HG03159 (cell line): Measurements from ENCODE around the gene ARL5A.
"Not testable (repeated sequence)": the region's sequence is repeated elsewhere in the genome, so short reads cannot be mapped to it uniquely, and the experiment has no call there.

Experiments used
- ATAC-seq: cut with Tn5 transposase; IDR thresholded peaks from one replicate; pipeline ENCODE4 v1.9.1; 2021; ENCODE audit warnings: mild to moderate bottlenecking, moderate library complexity; ENCODE audit not compliant: unreplicated experiment

Gene ARL5A, protein sequence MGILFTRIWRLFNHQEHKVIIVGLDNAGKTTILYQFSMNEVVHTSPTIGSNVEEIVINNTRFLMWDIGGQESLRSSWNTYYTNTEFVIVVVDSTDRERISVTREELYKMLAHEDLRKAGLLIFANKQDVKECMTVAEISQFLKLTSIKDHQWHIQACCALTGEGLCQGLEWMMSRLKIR

DNA sequence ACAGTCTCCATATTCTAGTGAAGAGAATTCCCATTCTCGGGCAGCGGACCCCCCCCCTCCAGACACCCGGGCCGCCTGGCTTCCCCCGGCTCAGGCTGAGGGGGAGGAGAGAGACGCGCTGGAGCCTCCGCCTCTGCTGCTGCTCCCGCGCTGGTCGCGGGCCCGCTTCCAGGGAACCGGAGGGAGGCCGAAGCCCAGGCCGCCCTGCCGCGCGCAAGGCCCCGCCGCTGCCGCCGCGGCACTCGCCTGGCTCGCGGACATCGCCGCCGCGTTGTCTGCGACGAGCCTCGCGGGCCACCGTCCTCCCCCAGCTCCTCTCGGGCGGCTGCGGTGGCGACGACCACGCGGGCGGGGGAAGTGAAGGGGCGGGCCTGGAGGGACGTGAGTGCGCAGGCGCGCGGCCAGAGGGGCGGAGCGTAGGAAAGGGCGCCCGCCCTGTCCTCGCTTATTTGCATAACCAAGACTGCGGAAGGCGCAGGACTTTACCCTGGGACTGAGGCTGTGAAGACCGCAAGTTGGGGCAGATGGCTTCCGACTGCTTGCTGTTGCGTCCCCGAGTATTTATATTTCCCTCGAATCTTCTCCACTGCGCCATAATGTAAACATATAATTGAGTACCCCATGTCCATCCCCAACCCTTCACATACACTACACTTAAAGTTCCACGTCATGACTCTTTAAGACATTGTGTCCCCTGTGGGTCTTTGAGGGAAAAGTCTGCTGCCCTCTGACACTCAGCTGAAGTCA is at the start of gene ARL5A:
Gene ARL5A, minus strand, starts transcription at position 279 of the 747 bp plus-strand sequence. Its CDS starts 245 bp downstream, at position 34.
- ATAC-seq: peak; percentile 94

DNA sequence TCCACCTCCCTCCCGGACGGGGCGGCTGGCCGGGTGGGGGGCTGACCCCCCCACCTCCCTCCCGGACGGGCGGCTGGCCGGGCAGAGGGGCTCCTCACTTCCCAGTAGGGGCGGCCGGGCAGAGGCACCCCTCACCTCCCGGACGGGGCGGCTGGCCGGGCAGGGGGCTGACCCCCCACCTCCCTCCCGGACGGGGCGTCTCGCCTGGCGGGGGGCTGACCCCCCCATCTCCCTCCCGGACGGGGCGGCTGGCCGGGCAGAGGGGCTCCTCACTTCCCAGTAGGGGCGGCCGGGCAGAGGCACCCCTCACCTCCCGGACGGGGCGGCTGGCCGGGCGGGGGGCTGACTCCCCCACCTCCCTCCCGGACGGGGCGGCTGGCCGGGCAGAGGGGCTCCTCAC is 47.4 kb upstream of the ARL5A start:
- ATAC-seq: not testable (repeated sequence)

DNA sequence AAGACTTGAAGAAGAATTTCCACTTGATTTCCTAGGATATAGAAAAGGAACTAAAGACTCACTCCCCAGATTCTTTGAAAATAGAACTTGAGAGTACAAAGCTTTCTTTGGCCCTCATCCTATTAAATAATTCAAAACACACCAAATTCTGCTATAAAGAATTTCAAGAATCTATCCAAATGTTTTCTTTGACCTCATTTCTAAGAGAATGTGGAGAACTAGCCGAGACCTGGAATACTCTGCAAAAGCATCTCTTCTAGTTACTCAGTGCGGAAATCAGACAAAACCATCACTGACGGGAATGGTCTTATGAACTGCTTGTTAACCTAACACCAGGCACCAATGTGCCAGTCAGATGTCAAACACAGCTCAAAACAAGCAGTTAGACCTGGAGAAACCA is 44.2 kb upstream of the ARL5A start:
- no peak for ATAC-seq

DNA sequence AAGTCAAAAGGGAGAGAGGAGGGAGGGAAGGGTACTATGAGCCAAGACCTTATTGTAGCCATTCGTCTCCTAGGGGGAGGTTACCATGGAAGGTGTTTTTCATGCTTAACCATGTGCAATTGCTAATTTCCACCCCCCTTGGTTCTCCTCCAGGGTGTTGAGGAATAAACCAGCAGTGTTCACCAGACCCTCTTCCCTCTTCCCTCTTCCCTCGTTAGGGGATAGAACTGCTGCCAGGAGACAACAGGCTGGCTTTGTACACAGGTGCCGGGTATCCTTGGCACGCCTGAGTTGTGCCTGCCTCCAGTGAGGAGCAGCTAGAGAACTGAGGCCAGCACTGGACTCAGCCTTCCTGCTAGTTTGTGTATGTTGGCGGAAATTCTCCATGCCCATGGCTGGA is 41.1 kb upstream of the ARL5A start:
- no peak for ATAC-seq

DNA sequence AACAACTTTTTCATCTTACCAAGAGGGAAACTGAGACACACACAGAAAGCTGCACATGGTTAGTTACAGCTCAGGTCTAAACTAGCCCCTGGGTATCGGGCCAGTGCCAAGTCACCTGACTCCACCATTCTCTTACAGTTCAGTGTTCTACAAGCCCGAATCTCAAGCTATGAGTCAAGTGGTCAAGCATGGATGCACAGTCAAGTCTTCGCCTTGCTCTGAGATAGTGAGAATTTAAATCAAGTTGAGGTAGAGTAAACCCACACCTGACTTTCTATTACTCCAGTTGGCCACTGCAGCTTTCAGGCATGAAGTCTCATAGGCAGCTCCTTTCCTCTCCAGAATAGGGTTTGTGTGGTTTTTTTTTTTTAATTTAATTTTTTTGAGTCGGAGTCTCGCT is 34.5 kb upstream of the ARL5A start:
- ATAC-seq: peak; percentile 100

DNA sequence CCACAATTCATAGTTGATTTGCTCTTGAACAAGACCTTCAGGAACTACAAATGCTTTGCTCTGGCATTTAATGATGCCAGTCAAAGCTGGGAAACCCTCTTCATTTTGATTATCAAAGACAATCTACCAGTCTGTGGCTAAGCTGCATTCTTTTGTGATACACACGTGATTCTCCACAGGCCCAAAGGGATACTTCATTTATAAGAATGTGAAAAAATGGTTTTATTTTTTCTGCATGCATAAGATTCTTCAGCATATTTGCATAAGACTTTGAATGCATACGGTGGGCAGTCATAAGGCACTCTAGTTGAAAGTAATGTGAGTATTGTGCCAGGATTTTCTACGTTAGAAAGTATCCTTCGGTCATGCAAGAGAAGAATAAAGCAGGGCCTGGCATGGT is 33.0 kb upstream of the ARL5A start:
- no peak for ATAC-seq

DNA sequence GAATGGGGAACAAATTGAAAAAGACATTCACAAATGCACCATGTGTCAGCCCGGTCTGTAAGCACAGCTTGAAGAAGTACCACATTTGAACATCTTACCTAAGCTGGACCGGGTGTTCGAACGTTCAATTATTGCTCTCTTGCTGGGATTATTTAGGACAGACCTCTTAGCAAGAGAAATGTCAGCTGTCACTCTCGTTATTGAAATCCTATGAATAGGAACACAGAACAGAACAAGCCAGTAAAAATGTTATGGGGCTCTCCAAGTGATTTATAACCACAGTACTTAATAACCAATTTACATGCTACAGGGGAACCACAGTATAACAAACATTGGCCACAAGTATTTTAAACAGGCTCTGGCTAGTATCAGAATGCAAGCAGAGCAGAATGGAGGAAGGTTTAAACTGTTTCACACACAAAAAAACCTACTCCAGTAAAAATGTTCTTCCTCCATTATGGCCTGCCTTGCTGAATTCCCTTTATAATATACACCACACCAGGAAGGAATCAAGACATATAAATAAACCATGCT is 32.5 kb upstream of the ARL5A start:
- no peak for ATAC-seq

DNA sequence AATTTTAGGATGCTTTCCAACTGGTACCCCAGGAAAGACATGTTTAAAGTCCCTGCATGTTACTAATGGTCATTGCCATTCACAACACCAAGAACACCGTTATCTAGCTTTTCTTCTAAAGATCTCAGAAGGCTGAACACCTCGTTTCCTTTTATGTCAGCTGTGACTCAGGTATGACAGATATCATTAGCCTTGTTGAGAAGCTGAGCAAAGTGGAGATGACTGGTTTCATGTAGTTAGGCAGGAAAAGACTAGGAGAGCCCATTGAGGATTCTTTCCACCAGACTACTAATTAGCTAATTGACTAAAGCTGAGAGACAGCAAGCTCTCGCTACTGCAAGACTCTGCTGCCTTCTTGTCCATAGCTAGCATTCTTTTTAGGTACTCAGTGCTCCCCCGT is 32.0 kb upstream of the ARL5A start:
- ATAC-seq: no peak

DNA sequence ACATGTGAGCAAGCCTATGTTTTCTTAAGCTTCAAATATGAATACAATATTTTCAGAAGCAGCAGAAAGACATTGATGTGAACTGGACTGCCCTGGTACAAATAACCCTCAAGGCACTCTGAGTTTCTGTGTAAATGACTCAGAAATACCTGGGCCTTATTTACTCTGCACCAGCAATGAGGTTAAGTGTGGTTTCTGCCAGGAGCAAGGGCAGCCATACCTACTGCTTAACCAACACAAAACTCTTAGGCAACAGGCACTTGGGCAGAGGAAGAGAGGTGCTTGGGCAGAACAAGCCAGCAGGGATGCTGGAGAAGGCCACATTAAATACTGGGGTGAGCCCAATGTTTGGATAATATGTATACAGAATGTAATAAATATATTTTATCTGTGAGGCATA is 29.4 kb upstream of the ARL5A start:
- ATAC-seq: no peak

DNA sequence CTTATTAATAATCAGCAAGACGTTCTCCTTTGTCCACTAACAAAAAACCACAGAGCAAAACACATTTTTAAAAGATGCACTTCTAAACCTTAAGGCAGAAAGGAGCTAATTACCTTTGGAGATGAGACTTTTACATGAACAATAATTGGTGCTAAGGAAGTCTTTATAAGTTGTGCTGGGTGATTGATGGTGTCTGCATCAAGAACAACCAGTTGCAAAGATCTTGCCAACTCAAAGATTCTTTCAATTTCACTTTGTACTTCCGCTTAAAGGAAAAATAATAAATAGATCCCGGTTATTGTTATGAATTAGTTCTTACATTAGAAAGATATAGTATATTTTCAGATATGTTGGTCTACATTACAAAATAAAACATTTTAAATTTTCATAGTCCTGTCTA is 26.9 kb upstream of the ARL5A start:
- ATAC-seq: no peak

DNA sequence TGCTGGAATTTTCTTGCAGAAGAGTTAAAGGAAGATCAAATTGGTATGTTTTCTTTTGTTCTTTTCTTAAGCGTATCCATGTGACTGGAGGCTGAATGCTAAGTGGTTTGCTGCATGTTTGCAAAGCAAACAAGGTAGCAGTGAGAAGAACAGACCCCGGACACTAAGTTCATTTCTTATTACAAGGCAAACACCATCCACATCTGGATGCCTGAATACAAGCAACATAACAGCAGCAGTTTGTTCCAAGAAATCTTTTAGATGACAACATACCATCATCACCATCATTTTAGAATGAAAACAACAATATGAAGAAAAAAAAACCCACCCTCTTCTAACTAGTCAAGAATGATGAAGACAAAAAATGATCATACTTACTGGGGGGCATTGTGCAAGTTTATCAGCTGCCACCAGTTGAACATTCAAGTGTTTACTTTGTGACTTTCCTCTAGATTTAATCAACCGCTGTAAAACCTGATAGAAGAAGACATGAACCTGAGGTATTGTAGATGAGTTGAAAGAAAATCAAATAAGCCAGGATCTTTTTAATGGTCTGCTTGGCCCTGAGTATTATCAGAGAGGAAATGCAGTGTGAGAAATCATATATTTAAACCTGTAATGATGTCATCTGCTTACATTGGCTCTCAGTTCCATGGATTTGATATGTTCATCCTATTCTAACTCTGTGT is 25.0 kb upstream of the ARL5A start:
- ATAC-seq: no peak

DNA sequence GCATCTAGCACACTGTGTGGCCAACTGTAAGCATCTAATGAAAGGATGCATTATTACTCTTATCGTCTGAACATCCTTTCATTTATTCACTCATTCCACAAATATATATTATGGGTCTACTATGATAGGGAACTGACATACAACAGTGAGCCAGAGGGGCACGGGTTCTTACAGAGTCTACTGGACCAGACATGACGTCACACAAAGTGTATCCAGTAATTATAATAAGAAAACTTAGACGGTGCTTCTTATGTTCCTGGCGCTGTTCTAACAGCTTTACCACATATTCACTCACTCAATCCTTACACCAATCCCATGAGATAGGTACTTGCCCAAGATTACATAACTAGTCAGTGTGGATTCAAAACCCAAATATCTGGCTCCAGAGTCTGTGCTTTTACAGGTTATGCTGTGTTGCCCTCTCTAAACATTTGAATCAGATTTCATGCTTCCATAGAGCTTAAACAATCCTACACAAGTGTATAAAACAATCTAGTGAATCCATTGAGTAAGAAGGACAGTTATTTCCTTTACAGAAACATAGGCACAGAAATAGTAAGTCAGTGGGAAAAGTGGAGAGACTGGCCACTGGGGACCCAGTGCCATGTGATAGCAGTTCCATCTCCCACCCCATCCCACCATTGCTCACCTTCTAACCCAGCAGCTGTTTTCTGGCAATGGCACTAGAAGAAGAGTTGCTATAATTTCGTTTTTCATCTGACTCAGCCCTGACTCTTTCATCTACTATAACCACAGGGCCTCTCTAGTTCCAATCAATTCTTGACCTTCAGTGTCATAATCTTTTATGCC is 24.2 kb upstream of the ARL5A start:
- ATAC-seq: no peak

DNA sequence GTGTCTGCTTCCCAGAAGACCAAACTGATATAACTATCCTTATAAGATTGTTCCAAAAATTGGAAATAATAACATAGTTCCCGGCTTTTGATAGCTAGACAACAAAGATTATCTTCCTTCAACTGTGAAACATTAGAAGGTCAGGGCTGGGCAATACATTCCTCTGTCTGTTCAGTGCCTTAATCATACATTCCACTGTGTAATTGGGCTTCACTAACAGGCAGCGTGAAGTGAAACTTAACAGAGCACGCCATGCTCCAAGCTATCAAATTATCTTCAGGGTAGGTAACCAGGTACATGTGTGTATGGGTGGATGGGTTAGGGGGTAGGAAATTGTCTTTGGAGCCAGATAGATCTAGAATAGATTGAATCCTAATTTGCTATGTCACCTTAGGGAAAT is 23.5 kb upstream of the ARL5A start:
- no peak for ATAC-seq

DNA sequence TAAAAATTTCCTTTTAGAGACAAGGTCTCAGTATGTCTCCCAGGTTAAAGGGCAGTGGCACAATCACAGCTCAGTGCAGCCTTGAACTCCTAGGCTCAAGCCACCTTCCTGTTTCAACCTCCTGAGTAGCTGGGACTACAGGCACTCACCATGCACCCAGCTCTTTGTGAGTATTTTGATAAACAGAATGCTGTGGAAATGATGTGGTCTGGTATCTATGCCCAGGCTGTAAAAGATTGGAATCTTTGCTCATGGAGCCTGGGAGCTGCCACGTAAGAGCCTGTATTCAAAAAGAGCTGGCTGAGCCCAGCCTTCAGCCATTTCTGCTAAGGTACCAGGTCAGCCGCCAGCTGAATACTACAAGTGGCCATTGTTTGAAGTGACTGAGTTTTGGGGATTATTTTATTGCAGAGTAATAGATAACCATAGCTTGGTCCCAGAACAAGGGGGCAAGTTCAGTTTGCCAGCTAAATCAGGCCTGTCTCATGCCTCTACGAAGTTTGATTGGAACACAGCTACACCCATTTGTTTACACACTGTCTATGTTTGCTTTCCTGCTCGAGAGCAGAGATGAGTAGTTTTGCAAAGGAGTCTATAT is 21.3 kb upstream of the ARL5A start:
- ATAC-seq: no peak

DNA sequence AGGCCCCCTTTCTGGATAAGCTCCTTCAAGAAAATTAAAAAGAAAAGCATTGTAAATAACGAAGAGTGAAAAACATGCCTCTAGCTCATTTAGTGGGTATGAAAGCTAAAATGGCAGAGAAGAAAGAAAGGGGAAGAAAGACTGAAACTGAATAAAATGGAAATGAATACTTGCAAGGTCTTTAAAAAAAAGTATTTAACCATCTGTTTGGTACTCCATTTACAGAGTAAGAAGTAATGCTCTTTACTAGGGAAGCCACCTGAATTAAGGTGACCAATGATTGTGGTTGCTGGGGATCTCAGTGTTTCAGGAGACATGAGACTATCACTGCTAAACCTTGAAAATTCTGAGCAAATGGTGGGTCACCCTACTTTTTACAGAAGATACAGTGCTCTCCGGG is 17.7 kb upstream of the ARL5A start:
- peak; percentile 55 for ATAC-seq

DNA sequence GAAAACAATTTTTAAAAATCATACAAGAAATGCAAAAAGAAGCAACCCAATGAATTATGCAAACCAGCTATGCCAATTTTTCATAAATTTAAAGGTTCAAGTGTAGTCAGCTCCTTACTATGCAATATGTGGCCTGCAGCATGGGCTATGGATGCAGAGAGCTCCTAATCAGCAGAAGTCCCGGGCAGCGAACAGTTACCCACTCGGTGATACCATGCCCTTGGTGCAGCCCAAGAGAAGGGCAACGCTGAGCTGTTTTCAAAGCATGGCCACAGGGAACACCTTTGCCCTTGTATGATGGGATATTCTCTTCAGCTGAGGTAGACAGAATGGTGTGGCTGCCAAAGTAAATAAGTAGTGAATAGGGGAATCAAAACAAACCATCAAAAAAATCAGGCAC is 17.3 kb upstream of the ARL5A start:
- ATAC-seq: no peak

DNA sequence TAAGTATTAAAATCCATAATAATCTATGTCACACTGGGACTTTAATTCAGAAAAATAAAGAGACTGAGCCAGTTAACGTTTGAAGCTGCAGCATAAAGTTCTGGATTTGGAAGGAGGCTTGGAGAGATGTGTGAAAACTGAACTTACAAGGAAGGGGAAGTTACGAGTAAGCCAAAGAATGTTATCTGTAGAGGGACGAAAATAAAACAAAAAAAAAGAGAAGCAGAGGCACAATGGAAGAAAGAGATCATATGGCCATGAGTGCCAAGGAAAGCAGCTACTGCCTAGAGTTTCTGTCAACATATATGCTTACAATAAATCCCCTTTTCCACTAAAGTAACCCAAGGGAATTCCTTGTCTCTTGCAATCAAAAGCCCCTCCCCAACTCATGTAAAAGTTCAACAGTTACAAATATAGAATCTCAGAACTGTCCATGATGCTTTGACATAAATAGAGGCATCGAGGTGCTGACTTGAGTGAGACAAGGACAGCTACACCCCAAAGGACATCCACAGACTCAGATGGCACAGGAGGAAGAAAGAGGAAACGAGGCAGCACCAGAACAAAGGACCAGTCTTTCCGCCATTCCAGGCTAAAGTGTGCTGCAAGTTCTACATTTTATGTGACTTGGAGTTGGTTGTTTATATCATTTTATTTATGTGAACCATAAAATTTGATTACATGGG is 16.1 kb upstream of the ARL5A start:
- ATAC-seq: no peak

DNA sequence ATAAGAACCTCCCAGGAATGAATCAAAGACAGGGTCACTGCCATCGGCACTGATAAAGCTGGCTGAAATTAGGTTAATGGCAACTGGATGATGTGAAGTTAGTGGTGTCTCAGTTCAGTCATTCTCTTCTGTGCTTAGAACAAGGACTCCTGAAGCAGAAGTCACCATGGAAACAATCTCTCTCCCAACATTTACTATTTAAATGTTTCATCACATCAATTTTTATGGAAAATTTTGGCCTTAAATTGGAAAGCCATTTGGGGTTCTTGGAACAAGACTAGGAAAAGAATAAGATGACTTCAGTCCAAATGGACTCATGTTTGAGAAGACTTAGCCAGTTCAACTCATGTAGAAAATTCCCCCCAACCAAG is 15.5 kb upstream of the ARL5A start:
- no peak for ATAC-seq

DNA sequence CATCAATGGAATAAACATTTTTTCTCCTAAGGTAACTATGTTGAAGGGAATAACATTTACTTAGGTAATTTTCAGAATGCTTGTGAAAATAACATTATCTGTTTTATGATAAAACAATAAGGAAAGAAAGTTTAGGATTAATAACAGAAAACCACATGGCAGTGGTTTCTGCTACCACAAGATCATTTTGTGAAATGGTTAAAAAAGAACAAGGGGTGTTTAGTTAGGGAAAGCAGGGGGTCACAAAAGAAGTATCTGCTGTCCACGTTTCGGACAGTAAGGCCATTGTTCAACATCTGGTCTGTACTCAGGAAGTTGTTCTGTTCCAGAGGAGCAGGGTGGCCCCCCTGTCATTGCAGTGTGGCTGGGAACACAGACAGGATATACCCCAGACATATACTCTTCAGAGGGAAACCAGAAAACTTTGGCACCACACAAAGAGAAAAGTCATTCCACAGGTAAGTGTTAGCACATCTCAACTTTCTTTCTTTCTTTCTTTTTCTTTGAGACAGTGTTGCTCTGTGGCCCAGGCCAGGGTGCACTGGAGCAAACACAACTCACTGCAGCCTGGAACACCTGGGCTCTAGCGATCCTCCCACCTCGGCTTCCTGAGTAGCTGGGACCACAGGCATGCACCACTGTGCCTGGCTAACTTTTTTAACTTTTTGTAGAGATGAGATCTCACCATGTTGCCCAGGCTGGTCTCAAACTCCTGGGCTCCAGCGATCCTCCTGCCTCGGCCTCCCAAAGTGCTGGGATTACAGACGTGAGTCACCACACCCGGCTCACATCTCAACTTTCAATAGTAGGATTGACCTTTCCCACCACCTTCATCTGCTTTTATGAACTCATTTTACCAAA is 14.8 kb upstream of the ARL5A start:
- no peak for ATAC-seq
